T-cell (primary cell): ENCODE data around the gene GNAI1. TPM values are rescaled to one million over a fixed set of nuclear protein-coding genes. Genes with fewer than 3 reads are reported as not detected.

ENCODE experiments used
- ATAC-seq, 4 experiments: fragments of 200-7000 bp in 3 of 4; fragments of 150-1000 bp in 1 of 4; cut with Tn5 transposase; replicated peaks in 1 of 4; 1 replicate in 3 of 4; 2 replicates in 1 of 4; pipeline ENCODE4 v1.10.0; 2021; ENCODE audit warnings: moderate library complexity in 3 of 4, mild to moderate bottlenecking in 2 of 4, moderate number of reproducible peaks in 1 of 4
- CTCF ChIA-PET, 2 donors: fragments of 300-600 bp; sonication (Branson Sonifier 250); formaldehyde crosslinking; loops; one replicate each; lab custom pipeline; 2022; ENCODE audit warnings: antibody characterized with exemption in 2 of 2; lab: Charles Lee
- POLR2A ChIA-PET, 2 donors: fragments of 300-600 bp; sonication (Branson Sonifier 250); formaldehyde crosslinking; loops; one replicate each; lab custom pipeline; 2022; ENCODE audit warnings: antibody characterized with exemption in 2 of 2; lab: Charles Lee
- DNase-seq, 35 experiments: peaks; one replicate each; pipeline versions ENCODE4 v3.0.0 to v3.0.0-alpha.2; 2013 to 2023
- H3K27ac ChIP-seq: one replicate; pipeline ENCODE4 v1.5.1; 2013; ENCODE audit warnings: low read length
- H3K27me3 ChIP-seq, 2 experiments: replicated peaks in 1 of 2; 1 replicate in 1 of 2; 2 replicates in 1 of 2; pipeline versions ENCODE4 v1.6.1 to v1.7.0; 2013; ENCODE audit warnings: low read length in 1 of 2, mixed read lengths in 1 of 2; ENCODE audit not compliant: control insufficient read depth in 2 of 2, insufficient read depth in 2 of 2; ENCODE audit errors: extremely low read depth in 1 of 2
- H3K36me3 ChIP-seq, 2 donors: 1 replicate in 1 of 2; 2 replicates in 1 of 2; pipeline versions ENCODE4 v1.6.1 to v1.7.0; 2013; ENCODE audit warnings: low read length in 1 of 2; ENCODE audit not compliant: control insufficient read depth in 2 of 2, insufficient read depth in 1 of 2; ENCODE audit errors: extremely low read depth in 1 of 2
- H3K4me1 ChIP-seq, 2 experiments: 1 replicate in 1 of 2; 2 replicates in 1 of 2; pipeline versions ENCODE4 v1.6.1 to v1.7.0; 2013; ENCODE audit warnings: low read length in 2 of 2, mixed read lengths in 1 of 2; ENCODE audit not compliant: insufficient read depth in 2 of 2, control insufficient read depth in 1 of 2; ENCODE audit errors: extremely low read depth in 1 of 2
- H3K4me3 ChIP-seq, 2 donors: 1 replicate in 1 of 2; 2 replicates in 1 of 2; pipeline versions ENCODE4 v1.5.1 to v1.7.0; 2013; ENCODE audit warnings: mild to moderate bottlenecking in 2 of 2, low read length in 1 of 2, moderate library complexity in 1 of 2; ENCODE audit not compliant: control insufficient read depth in 1 of 2; ENCODE audit errors: extremely low read depth in 1 of 2
- H3K9me3 ChIP-seq: 2 replicates; pipeline ENCODE4 v1.7.0; 2013
- H3K27ac Mint-ChIP-seq, 2 donors: one replicate each; pipeline ENCODE4 v1.8.0; 2020 to 2021; ENCODE audit warnings: mild to moderate bottlenecking in 2 of 2, mixed read lengths in 2 of 2
- H3K27me3 Mint-ChIP-seq, 2 donors: one replicate each; pipeline ENCODE4 v1.8.0; 2021 to 2022; ENCODE audit warnings: mixed read lengths in 2 of 2
- H3K36me3 Mint-ChIP-seq: one replicate; pipeline ENCODE4 v1.8.0; 2021; ENCODE audit warnings: mixed read lengths
- H3K4me1 Mint-ChIP-seq, 3 donors: one replicate each; pipeline ENCODE4 v1.8.0; 2020 to 2022; ENCODE audit warnings: mixed read lengths in 3 of 3, mild to moderate bottlenecking in 1 of 3
- H3K4me3 Mint-ChIP-seq, 3 donors: one replicate each; pipeline ENCODE4 v1.8.0; 2020 to 2022; ENCODE audit warnings: mild to moderate bottlenecking in 3 of 3, mixed read lengths in 3 of 3, moderate library complexity in 3 of 3
- H3K9me3 Mint-ChIP-seq, 3 donors: one replicate each; pipeline ENCODE4 v1.8.0; 2020 to 2022; ENCODE audit warnings: mixed read lengths in 3 of 3
- WGBS: methylation state at CpG from one replicate; pipeline ENCODE4 v1.1.5; 2013; ENCODE audit warnings: missing lambda C conversion rate; ENCODE audit not compliant: insufficient coverage; 5-methylcytosine and 5-hydroxymethylcytosine counted together
- total RNA-seq, 35 experiments: library from RNA in 6 of 35; stranded (reverse) in 6 of 35; fragments of 120-200 nt in 1 of 35; gene quantifications; one replicate each; pipeline versions ENCODE4 v1.2.1 to v1.2.4 and lab custom pipeline; 2013 to 2026

Gene GNAI1
- total RNA-seq, 5 donors from 2014 or later (not counting 1 experiment from before 2014, with no cell fraction given) = 0.79 to 3.3 (median 1.4) TPM

DNA sequence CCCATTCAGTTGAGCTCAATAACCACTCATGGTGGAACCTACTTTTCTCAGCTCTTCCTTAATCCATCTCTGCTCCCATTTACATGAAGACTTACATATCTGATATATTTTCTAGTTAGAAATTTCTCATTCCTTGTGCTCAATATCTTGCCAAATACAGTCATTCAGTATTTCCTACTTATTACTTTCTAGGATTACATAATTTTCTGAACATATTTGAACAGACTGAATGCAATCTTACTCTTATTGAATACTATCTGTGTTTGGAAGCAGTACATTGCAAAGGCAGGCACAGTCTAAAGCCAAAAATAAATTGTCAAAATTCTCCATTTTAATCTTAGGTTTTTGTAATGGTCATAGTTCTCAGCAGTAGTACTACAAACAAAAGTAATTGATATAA is 126.0 kb downstream of the GNAI1 start:
- H3K4me3 ChIP-seq = no peak overlapping the region
- no peaks in the 10 kb centered on the region for H3K9me3 ChIP-seq
- Mint-ChIP-seq H3K4me3 (no peak overlapping the region), H3K36me3 (no peaks in the 10 kb centered on the region), H3K9me3 (peaks cover 0 to 11% (median 6%) of the 10 kb centered on the region in 3 donors), H3K27me3 (no peaks in the 10 kb centered on the region), H3K27ac (no peak overlapping the region), H3K4me1 (no peaks in the 10 kb centered on the region)
- POLR2A ChIA-PET = no interaction called here
- CTCF ChIA-PET = no interaction called here
- no peaks in the 10 kb centered on the region for H3K4me1 ChIP-seq
- no peak overlapping the region for H3K27ac ChIP-seq
- DNase-seq (no peak), ATAC-seq (no peak)
- H3K27me3 ChIP-seq = no peaks in the 10 kb centered on the region
- no peaks in the 10 kb centered on the region for H3K36me3 ChIP-seq

DNA sequence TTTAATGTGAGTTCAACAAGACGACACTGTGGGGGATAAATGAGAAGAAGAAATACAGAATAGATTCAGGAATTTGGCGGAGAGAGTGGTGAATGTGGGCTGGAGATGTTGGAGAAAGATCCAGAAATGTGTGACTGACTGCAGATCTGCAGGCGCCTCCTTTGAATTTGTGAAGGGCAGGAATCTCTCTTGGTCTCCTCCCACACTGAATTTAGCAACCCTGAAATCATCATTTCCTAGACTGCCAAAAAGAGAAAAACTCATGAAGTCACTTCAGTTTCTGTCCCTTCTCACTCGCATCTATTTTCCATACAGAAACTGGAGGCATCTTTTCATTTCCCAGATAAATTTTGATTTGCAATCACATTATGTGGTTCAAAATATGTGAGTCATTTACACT is 128.7 kb downstream of the GNAI1 start:
- Mint-ChIP-seq H3K9me3 (peaks cover 0 to 4% (median 0%) of the 10 kb centered on the region in 3 donors), H3K27ac (no peak overlapping the region), H3K4me1 (no peaks in the 10 kb centered on the region), H3K36me3 (no peaks in the 10 kb centered on the region), H3K4me3 (no peak overlapping the region), H3K27me3 (no peaks in the 10 kb centered on the region)
- CTCF ChIA-PET = no interaction called here
- Histone ChIP-seq H3K27ac (no peak overlapping the region), H3K9me3 (no peaks in the 10 kb centered on the region), H3K4me1 (no peaks in the 10 kb centered on the region), H3K27me3 (no peaks in the 10 kb centered on the region), H3K36me3 (no peaks in the 10 kb centered on the region), H3K4me3 (no peak overlapping the region)
- POLR2A ChIA-PET = no interaction called here
- no peak for DNase-seq
- WGBS = 90% methylated on average over 2 of the region's 4 CpGs
- ATAC-seq = no peak

DNA sequence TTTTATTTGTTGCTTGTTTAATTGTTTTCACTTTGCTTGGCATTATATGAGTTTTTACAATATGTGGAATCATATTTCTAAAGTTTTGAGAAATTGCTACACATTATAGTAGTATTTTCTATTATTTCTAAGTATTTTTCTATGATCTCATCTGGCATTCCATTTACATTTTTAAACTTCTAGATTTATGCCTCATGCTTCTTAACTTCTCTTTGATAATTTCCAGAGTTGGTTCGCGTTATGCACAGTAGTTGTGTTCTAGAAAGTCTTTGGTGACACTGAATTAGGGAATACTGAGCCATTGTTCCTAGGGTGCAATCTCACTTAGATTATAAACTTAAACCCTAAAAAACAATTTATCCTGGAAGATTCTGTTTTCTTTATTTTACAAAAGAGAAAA is 129.2 kb downstream of the GNAI1 start:
- Mint-ChIP-seq H3K27me3 (no peaks in the 10 kb centered on the region), H3K27ac (no peak overlapping the region), H3K4me1 (no peaks in the 10 kb centered on the region), H3K36me3 (no peaks in the 10 kb centered on the region), H3K9me3 (peaks cover 0 to 4% (median 0%) of the 10 kb centered on the region in 3 donors), H3K4me3 (no peak overlapping the region)
- no peak overlapping the region for H3K27ac ChIP-seq
- no peaks in the 10 kb centered on the region for H3K27me3 ChIP-seq
- CTCF ChIA-PET = no interaction called here
- DNase-seq = no peak
- no peaks in the 10 kb centered on the region for H3K9me3 ChIP-seq
- no peak for ATAC-seq
- no peak overlapping the region for H3K4me3 ChIP-seq
- no peaks in the 10 kb centered on the region for H3K4me1 ChIP-seq
- WGBS = no CpG with 5 or more reads among the region's 2 CpGs
- POLR2A ChIA-PET = no interaction called here
- H3K36me3 ChIP-seq = no peaks in the 10 kb centered on the region

DNA sequence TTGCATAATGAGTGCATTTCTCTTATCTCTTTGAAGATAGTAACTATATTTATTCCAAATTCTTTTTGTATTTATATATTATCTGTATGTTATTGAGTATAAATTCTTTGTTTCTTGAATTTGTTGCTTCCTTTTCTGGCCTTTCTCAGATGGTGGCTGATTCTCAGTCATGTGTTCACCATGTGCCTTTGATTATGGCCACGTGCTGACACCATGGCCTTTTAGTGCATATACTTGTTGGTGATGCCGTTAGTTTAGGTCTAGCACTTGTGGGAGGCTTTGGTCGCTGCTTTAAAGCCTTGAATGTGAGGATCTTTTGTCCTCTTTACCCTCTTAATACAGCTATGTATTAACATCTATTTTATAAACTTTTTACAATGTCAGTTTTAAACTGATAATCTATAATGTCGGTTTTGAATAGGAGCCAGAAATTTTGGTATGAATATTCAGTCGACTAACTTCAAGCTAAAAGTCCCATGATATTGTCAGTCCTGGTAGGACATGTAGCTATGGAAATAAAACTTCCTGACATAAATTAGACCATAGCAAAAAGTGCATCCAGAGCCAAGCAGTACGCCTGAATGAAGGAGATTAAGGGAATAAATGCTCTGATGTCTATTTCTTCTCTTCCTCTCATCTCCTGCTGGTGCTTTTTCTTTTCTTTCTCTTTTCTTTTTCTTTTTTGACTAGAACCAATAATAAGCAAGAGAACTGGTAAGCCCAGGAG is 130.3 kb downstream of the GNAI1 start:
- DNase-seq = no peak
- Histone ChIP-seq H3K4me3 (no peak overlapping the region), H3K36me3 (no peaks in the 10 kb centered on the region), H3K9me3 (no peaks in the 10 kb centered on the region), H3K27me3 (no peaks in the 10 kb centered on the region), H3K4me1 (no peaks in the 10 kb centered on the region), H3K27ac (no peak overlapping the region)
- no peaks in the 10 kb centered on the region for H3K4me1 Mint-ChIP-seq
- no peaks in the 10 kb centered on the region for H3K27me3 Mint-ChIP-seq
- H3K36me3 Mint-ChIP-seq = no peaks in the 10 kb centered on the region
- H3K9me3 Mint-ChIP-seq = peaks cover 0 to 9% (median 0%) of the 10 kb centered on the region in 3 donors
- H3K27ac Mint-ChIP-seq = no peak overlapping the region
- ChIA-PET POLR2A (no interaction called here), CTCF (no interaction called here)
- ATAC-seq = no peak
- H3K4me3 Mint-ChIP-seq = no peak overlapping the region
- WGBS = no CpG with 5 or more reads among the region's 6 CpGs

DNA sequence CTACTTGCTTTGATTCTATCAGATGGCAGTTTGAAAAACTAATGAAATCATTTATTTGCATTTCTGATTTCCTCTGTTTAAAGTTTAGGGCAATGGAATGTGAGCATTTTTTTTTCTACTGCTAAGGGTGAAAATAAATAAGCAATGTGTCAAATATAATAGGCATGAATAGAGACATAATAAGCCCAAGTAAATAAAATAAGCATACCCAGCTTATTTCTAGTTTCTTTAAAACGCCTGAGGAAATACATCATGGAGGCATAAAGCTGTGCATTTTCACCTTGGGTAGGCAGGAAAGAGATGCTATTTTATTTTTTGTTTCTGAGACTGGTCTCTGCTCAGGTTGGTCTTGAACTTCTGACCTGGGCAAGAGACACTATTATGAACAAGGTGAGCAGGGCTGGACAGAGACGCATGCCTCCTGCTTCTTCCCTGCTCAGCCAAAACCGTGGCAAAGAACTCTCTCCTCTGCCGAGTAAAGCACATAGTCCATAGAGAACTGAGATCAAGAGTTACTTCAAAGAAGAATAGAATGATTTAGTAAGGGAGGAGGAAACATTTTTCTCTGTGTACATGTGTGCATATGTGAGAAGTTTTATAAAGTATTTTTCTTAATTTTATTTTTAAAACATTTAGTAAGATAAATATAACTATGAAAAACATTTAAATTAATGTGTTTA is 138.1 kb downstream of the GNAI1 start:
- DNase-seq (no peak), ATAC-seq (no peak)
- no peak overlapping the region for H3K27ac Mint-ChIP-seq
- H3K4me1 ChIP-seq = no peaks in the 10 kb centered on the region
- no peaks in the 10 kb centered on the region for H3K36me3 ChIP-seq
- H3K4me3 ChIP-seq = no peak overlapping the region
- H3K4me1 Mint-ChIP-seq = peaks cover 0 to 4% (median 0%) of the 10 kb centered on the region in 3 donors
- POLR2A ChIA-PET = no interaction called here
- peaks cover 0 to 5% (median 2%) of the 10 kb centered on the region in 3 donors for H3K9me3 Mint-ChIP-seq
- H3K27me3 ChIP-seq = no peaks in the 10 kb centered on the region
- H3K36me3 Mint-ChIP-seq = no peaks in the 10 kb centered on the region
- CTCF ChIA-PET = no interaction called here
- no peaks in the 10 kb centered on the region for H3K9me3 ChIP-seq
- H3K27me3 Mint-ChIP-seq = no peaks in the 10 kb centered on the region
- H3K4me3 Mint-ChIP-seq = no peak overlapping the region
- no CpG with 5 or more reads among the region's 4 CpGs for WGBS
- H3K27ac ChIP-seq = no peak overlapping the region

DNA sequence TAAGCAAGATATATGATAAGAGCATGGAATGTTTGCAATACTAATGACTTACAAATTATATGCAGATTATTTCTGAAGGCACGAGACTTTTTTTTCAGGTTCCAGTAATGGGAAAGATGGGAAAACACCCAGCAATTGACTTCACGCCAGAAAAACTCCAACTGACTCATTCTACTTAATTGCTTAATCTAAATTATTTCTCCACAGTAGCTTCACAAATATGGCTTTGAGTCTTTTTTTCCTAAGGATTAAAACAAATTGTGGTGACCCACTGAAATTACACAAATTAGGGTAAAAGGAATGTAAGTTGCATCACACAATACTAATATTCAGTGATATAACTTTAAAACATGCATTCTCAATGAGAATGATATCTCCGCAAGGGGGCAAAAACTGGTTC is 138.7 kb downstream of the GNAI1 start:
- no peak overlapping the region for H3K27ac Mint-ChIP-seq
- H3K9me3 Mint-ChIP-seq = peaks cover 0 to 5% (median 2%) of the 10 kb centered on the region in 3 donors
- ATAC-seq = no peak
- Histone ChIP-seq H3K27ac (no peak overlapping the region), H3K4me1 (no peaks in the 10 kb centered on the region), H3K9me3 (no peaks in the 10 kb centered on the region), H3K4me3 (no peak overlapping the region), H3K36me3 (no peaks in the 10 kb centered on the region), H3K27me3 (no peaks in the 10 kb centered on the region)
- H3K27me3 Mint-ChIP-seq = no peaks in the 10 kb centered on the region
- no peak for DNase-seq
- H3K4me3 Mint-ChIP-seq = no peak overlapping the region
- POLR2A ChIA-PET = no interaction called here
- no CpG with 5 or more reads among the region's 3 CpGs for WGBS
- CTCF ChIA-PET = no interaction called here
- peaks cover 0 to 4% (median 0%) of the 10 kb centered on the region in 3 donors for H3K4me1 Mint-ChIP-seq
- H3K36me3 Mint-ChIP-seq = no peaks in the 10 kb centered on the region
